ENCODE results near the gene SFTA2.
"Not testable (repeated sequence)": the region's sequence is repeated elsewhere in the genome, so short reads cannot be mapped to it uniquely, and the experiment has no call there.

The SFTA2 gene

GRCh38 chr6:30912746-30913520, 19.0 kb downstream of the SFTA2 start:
- DNase-seq, result no peak

GRCh38 chr6:30910473-30910872, 21.5 kb downstream of the SFTA2 start:
- DNase-seq, result not testable (repeated sequence)

- DNase-seq, result no peak
These were observed 23.3 kb downstream of the SFTA2 start for GRCh38 chr6:30908700-30909099.

- DNase-seq, result peak; percentile 98
These were observed 24.0 kb downstream of the SFTA2 start, which contains the start of gene GTF2H4 for GRCh38 chr6:30907758-30908591. GTF2H4 (plus strand) TSS chr6:30908207.

GRCh38 chr6:30907290-30907757, 24.6 kb downstream of the SFTA2 start:
- DNase-seq, result not testable (repeated sequence)

- no peak for DNase-seq
These were observed 28.7 kb downstream of the SFTA2 start for GRCh38 chr6:30903236-30903635.

- DNase-seq, result no peak
These were observed 29.3 kb downstream of the SFTA2 start for GRCh38 chr6:30902709-30903108.

GRCh38 chr6:30902196-30902595, 29.8 kb downstream of the SFTA2 start:
- DNase-seq, result not testable (repeated sequence)

- no peak for DNase-seq
These were observed 30.5 kb downstream of the SFTA2 start for GRCh38 chr6:30901436-30901835.

GRCh38 chr6:30900863-30901417, 31.0 kb downstream of the SFTA2 start:
- DNase-seq, result no peak

GRCh38 chr6:30898750-30899360, 33.1 kb downstream of the SFTA2 start:
- no peak for DNase-seq

GRCh38 chr6:30897882-30898281, 34.1 kb downstream of the SFTA2 start:
- DNase-seq, result no peak

- no peak for DNase-seq
These were observed 35.4 kb downstream of the SFTA2 start for GRCh38 chr6:30896541-30896940.

GRCh38 chr6:30895343-30895742, 36.6 kb downstream of the SFTA2 start:
- DNase-seq, result no peak

- DNase-seq, result no peak
These were observed 37.0 kb downstream of the SFTA2 start for GRCh38 chr6:30894935-30895334.

GRCh38 chr6:30894381-30894780, 37.6 kb downstream of the SFTA2 start:
- DNase-seq, result no peak

GRCh38 chr6:30893666-30894065, 38.3 kb downstream of the SFTA2 start:
- DNase-seq, result no peak

GRCh38 chr6:30893001-30893591, 38.9 kb downstream of the SFTA2 start:
- no peak for DNase-seq

GRCh38 chr6:30891816-30892538, 40.0 kb downstream of the SFTA2 start:
- DNase-seq, result no peak

- no peak for DNase-seq
These were observed 40.6 kb downstream of the SFTA2 start for GRCh38 chr6:30891450-30891723.

GRCh38 chr6:30890646-30891449, 41.1 kb downstream of the SFTA2 start:
- DNase-seq, result no peak
